NCI-H2227 treated with DMSO at 0.1 percent for 48 hours (cell line): Measurements from ENCODE around the gene CTAGE1.

Source experiments
- DNase-seq: peaks from one replicate; lab custom pipeline; 2025; lab: John Stamatoyannopoulos, UW

Gene CTAGE1

DNA sequence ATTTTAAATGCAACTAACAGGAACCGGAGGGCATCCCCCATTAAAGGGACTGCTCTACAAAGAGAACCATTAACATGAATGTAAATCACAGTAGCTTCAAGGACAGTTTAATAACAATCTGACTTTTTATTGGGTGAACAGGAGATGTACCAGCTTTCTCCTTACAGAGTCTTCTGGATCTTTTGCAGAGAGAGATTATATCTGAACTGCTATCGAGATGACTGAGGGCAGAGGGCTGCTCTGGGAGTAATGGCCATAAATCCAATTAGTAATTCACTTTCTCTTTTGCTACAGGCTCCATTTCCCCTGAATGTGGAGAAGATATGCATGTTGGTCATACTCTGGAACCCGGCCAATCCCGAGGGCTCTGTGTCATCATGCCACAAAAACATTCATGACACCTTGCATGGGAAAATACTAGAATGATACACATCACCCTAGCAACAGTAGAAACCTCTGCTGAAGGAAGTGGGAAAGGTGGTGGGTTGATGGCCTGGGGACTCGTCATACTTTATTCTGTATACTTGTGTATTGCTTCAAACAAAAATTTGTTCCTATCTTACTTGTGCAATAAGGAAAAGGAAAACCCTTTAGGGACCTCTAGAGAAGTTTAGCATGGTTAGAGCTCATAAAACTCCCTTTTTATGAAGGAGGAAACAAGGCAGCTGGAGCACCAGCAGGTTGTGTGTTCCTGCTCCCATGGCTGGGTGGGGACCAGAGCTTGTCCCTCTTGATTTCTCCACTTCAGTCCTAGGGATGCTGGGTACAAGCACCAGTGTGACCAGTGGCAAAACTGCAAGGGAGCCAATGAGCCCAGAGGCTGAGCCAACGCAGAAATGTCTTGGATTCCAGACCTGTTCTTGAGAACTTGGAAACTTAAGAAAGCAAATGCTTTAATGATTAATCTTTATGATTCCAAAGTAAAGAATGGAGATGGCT, 26.0 kb downstream of the CTAGE1 start:
- no peak for DNase-seq

DNA sequence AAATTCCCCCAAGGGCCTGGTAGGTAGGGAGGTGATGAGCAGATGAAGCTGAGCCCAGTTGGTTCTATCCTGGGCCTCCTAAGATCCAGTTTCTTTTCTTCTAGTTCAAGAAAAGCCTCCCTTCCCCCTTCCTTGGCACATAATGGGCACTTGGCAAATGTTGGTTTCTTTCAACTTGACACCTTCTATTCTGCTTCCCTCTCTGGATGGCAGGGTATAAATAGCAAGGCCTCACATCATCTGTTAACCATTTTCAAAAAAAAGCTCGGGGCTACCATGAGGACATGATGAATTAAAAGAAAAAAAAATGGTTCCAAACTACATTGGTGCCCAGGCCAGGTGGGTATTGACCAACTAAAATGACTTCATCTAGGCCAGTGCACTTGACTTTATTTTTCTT, 29.9 kb downstream of the CTAGE1 start:
- DNase-seq = no peak

DNA sequence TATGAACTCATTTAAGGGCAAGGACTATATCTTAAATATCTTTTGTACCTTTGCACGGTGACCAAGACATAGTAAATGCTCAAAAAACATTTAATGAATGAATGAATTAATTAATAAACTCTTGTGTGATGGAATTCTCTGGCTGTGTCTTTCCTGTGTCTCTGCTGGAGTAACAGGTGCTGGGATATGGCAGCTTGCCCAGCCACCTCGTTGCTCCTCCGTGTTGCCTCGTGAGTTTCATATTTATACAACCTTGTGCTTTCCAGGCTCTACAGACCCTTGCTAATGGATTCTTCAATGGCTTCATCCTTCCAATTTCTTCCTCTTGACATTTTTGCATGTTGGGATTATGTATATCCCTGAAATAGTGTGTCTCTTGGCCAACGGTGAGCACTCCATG, 30.4 kb downstream of the CTAGE1 start:
- no peak for DNase-seq

DNA sequence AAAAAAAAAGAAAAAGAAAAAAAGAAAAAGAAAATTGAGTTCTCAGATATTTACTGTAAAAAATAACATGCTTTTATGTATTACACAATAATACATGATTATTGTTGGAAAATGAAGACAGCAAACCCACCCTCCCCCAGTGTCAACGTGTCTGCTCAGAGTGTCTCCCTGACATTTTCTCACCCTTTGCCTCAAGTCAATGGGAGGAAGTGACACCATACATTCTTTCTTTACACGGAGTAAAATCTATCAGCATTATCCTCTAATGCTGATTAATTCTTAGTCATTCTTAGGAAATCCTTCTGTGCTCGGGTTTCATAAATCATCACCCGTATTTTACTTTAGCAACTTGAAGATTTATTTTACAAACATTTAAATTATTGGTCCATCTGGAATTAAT, 32.0 kb downstream of the CTAGE1 start:
- no peak for DNase-seq

DNA sequence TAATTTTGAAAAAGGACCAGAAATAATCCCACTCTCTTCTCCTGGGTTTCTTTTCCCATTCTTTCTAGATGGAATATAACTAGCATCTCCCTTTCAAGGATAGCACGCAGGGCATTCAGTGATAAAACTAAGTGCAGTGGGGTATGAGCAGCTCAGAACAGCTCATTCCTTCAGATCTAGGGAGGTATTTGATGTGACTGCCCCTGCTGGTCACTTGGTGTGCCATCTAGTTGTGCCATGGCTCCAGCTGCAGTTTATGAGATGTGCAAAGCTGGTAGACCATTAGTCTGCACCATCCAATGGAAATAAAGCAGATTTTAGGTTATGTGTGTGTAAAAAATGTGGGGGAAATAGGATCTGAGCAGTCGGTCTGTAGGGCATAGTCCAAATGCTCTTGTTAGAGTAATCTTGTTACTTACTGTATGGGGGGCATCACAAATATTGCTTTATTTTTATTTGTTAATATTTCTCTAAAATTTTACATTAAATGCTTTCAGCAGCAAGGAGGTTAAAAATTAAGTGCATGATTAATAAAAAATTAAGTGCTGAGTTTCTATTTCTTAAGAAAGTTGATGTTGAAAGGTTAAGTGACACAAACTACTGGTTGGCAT, 38.9 kb downstream of the CTAGE1 start:
- no peak for DNase-seq

DNA sequence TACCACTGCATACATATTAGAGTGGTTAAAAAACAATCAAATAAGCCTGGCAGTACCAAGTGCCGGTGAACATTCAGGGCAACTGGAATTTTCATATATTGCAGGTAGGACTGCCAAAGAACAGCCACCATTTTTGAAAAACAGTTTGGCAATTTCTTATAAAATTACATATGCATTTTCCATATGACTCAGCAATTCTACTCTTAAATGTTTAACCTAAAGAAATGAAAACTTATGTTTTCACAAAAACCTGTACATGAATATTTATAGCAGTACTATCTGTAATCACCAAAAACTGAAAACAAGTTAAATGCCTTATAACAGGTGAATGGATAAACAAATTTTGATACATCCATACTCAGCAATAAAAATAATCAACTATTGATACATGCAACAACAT, 39.9 kb downstream of the CTAGE1 start:
- DNase-seq = no peak

DNA sequence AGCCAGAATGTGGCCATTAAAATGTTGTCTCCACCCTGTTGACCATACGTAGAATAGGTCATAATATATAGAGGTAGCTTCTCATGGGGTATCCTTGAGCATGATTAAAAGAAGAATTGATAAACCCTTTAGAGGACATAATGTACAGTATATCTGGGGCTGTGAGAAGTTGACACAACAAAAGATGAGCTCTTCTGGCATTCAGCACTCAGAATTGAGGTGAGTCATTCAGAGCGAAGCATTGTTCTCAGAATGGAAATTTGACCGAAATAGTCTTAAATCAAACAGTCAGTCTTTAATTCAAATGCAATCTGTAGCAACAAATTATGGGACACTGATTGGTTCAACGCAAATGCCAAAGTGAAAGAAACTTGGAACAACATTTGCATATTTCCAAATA, 47.3 kb downstream of the CTAGE1 start:
- no peak for DNase-seq

DNA sequence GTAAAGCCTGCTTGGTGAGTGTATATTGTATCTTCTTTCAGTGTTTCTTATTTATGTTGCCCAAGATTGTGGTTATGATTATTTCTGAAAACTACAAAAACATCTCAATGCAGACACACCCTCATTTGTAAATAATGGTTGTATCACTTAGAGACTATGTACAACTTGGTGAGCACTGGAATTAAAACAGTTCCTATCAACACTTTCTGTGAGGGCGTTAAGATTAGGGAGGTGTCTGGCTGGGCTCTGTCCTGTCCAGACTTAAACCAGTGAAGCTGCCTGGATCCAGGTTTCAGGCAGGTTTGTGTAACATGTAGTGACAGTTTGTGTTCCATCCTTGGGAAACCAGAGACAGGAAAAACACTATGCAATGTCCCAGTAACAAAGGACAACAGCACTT, 49.7 kb downstream of the CTAGE1 start:
- no peak for DNase-seq

DNA sequence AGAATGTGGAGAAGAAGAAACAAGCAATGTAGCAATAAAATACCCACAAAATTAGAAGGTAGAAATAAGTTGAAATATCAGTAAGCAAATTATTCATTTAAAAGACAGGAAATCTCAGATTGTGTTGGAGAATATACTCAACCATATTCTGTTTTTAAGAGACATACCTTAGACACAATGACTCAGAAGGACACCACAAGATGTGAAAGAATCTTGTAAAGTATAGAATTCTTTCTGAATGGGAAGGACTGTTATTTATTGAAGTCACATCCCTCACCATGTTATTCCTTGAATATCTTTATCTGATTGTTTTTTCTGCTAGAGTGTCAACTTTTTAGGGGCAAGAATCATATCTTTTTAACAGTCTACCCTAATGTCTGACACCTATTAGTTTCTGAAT, 50.4 kb downstream of the CTAGE1 start:
- DNase-seq = no peak

DNA sequence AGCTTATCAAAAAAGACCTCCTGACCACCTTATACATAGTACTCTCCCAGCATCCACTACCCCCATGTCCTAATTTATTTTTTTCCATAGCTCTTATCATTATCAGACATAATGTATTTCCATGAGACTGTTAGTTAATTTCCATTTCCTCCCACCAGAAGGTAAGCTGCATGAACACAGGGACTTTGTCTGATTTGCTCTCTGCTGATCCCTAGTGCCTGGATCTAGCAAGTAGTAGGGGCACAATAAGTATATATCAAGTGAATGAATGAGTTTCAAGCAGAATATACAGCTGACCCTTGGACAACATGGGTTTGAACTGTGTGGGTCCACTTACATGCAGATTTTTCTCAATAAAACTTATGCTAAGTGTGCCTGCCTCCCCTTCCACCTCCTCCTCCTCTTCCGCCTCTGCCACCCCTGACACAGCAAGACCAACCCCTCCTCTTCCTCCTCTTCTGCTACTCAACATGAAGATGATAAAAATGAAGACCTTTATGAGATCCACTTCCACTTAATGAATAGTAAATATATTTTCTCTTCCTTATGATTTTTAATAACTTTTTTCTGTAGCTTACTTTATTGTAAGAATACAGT, 53.8 kb downstream of the CTAGE1 start:
- DNase-seq = no peak
